A172 (cell line): ENCODE results near the gene EPM2AIP1. TPM values are rescaled to one million over a fixed set of nuclear protein-coding genes. Genes with fewer than 3 reads are reported as not detected.
"Not testable (repeated sequence)": the region's sequence is repeated elsewhere in the genome, so short reads cannot be mapped to it uniquely, and the experiment has no call there.

Experiments
- DNase-seq: peaks from one replicate; pipeline ENCODE4 v3.0.0-alpha.2; 2015; ENCODE audit warnings: low spot score
- total RNA-seq: library from RNA; depleted of rRNA; stranded (reverse); fragments of >200 nt; shearing (Covaris generic); gene quantifications from 2 replicates; pipeline ENCODE4 v1.2.3, GENCODE V29; 2014; rRNA removed

Gene EPM2AIP1
- total RNA-seq = 15.1 and 24.2 TPM in 2 replicates

GRCh38 chr3:36992806-36993325 lies at the start of gene EPM2AIP1:
Gene EPM2AIP1 (minus strand): TSS chr3:36993131. CDS start chr3:36993077, 54 bp downstream.
- no peak for DNase-seq

DNA sequence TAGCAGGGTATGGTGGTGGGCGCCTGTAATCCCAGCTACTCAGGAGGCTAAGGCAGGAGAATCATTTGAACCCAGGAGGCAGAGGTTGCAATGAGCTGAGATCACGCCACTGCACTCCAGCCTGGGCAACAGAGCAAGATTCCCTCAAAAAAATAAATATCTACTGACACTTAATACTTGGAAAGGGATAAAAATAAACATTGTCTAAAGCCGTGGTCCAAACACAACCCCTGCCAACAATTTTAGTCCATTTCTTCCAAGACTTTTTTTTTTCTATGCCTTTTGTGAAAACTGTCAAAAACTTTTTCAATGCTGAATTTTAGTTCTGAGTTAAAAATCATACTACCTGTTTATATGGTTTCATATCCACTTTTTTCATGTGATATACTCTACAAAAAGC lies 49.8 kb upstream of the EPM2AIP1 start:
- not testable (repeated sequence) for DNase-seq

DNA sequence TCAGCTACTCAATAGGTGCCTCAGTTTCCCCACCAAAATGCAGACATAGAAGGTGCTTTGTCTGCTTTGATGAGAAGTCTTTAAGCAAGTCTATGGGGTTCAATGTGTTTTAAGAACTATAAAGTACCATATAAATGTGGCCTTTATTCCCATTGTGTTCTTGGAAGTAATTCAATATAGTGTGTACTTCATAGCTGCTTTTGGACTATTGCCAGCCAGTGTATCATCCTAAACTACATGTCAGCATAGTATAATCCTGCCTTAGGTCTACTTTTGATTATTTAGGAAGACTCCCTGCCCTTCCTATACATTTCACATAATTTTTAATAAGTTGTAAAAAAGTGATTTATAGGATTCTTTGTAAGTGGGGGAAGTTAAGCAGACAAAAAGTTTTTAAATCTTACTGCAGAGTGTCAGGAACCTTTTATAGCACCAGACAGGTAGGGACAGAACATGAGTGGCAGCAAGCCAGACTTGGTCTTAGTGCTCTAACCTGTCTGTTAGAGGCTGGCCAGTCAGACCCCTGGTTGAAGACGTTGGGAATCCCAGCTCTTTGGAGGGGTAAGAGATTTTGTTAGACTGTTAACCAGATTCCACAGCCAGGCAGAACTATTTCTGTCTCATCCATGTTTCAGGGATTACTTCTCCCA lies 48.7 kb upstream of the EPM2AIP1 start:
- DNase-seq = no peak

GRCh38 chr3:37040231-37040630 lies 47.3 kb upstream of the EPM2AIP1 start:
- DNase-seq = no peak

- DNase-seq = no peak
Observed at GRCh38 chr3:37039161-37039846, 46.4 kb upstream of the EPM2AIP1 start.

- no peak for DNase-seq
Observed at GRCh38 chr3:37037352-37037751, 44.4 kb upstream of the EPM2AIP1 start.

- DNase-seq = no peak
Observed at GRCh38 chr3:37032961-37033360, 40.0 kb upstream of the EPM2AIP1 start.

DNA sequence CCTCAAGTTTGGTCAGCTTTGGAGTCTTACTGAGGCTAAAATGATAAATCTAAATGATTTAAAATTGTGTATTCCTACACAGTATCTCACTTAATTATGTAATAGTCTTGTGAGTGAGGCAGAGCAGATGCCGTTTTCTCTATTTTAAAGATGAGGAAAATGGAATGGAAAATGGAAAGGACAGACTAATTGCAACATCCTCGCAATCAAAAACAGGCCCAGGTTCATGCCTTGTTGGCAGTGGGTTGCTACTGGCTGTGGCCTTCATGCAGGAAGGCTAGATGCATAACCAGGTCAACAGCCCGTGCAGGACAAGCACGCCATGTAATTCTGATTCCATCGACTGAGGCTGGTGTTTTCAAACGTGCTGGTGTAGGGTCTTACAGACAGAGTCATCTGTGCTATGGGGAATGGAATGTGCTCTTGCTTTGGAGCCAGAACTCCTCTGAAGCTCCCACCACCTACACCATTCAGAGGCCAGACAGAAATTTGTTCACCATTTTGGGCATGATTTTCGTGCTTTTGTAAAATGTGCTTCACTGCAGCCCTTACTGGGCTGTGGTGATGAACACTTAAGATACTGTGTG lies 38.3 kb upstream of the EPM2AIP1 start:
- no peak for DNase-seq

GRCh38 chr3:37030588-37030987 lies 37.7 kb upstream of the EPM2AIP1 start:
- no peak for DNase-seq

DNA sequence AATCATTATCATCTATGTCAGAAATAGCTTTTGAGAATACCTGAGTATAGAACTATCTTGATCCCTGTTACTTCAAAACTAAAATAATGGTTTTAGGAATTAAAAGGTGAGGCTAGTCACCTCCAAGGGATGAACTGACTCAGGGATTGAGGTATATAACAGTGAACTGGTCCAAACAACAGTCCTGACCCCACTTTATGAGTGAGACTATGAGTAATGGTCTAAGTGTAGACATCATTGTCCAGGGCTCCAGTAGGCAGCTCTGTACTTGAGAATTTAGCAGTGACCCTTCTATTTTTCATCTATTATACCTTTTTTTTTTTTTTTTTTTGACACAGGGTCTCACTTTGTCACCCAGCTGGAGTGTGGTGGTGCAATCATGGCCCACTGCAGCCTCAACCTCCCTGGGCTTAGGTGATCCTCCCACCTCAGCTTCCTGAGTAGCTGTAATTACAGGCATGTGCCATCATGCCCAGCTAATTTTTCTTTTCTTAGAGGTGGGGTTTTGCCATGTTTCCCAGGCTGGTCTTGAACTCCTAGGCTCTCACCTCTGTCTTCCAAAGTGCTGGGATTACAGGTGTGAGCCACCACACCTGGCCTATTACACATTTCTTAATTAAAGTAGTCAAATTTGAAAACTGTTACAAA lies 36.7 kb upstream of the EPM2AIP1 start:
- no peak for DNase-seq

DNA sequence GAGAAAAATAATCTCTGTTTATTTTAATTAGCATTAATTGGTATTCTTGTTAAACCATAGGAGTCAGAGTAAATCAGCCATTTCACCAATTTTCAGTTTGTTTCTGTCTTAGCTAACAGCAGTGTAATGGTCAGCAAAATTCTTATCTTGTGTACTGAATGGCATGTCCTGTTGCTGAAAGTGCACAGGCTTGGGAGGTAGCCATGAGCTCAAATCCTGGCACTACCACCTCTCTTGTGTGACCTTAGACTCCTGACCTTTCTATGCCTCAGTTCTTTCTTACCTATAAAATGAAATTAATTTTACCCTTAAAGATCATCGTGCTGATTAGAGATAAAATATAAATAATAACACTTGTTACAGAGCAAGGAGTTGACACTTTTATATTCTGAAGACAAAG lies 36.2 kb upstream of the EPM2AIP1 start:
- DNase-seq = no peak

- DNase-seq = no peak
Observed at GRCh38 chr3:37028329-37028728, 35.4 kb upstream of the EPM2AIP1 start.

- DNase-seq = no peak
Observed at GRCh38 chr3:37026851-37027250, 33.9 kb upstream of the EPM2AIP1 start.

DNA sequence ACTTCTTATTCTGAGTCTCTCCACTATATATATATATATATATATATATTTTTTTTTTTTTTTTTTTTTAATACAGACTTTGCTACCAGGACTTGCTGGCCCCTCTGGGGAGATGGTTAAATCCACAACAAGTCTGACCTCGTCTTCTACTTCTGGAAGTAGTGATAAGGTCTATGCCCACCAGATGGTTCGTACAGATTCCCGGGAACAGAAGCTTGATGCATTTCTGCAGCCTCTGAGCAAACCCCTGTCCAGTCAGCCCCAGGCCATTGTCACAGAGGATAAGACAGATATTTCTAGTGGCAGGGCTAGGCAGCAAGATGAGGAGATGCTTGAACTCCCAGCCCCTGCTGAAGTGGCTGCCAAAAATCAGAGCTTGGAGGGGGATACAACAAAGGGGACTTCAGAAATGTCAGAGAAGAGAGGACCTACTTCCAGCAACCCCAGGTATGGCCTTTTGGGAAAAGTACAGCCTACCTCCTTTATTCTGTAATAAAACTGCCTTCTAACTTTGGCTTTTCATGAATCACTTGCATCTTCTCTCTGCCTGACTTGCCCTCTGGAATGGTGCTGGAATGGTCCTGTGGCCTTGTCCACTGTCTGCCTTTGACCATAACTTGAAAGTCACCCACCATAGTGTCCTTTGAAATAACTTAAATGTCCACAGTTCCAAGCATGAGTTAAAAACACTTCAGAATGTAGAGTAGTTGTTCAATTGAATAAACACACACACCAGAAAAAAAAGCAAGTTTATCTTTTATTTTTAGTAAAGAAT lies 32.8 kb upstream of the EPM2AIP1 start:
- DNase-seq = no peak

- DNase-seq = no peak
Observed at GRCh38 chr3:37024820-37025405, 32.0 kb upstream of the EPM2AIP1 start.

DNA sequence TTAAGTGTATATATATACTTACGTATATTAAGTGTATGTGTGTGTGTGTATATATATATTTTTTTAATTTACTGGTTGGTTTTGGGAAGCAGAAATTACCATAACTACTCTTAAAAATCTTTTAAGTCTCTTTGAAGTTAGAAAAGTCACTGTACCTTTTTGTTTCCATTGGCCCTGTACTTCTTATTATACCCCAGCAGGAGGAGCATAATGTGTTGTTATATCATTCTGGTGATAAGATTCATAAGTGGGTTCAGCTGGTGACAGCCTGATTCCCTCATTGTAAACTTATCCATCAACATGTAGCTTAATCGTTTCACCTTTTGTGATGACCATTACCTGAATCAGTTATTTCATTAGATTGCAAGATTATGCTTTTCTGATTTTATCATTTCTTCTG lies 31.2 kb upstream of the EPM2AIP1 start:
- no peak for DNase-seq

GRCh38 chr3:37017683-37018082 lies 24.8 kb upstream of the EPM2AIP1 start:
- DNase-seq = no peak

DNA sequence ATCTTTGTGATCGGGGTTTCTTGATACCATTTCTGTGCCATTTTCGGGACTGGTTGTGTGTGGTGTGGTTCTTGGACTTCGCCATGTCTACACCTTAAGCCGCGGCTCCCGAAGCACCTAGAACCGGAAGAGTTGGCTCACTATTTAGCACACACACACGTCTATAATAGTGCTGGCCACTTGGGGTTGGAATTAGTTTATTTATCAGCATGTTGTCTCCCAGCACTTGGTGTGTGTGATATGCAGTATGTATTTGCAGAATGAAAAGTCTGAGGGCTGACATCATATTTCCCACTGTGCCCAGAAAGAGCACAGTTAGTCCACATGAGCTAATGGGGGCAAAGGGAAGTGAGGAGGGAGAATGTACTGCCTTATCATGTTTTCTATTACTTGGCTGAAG lies 24.0 kb upstream of the EPM2AIP1 start:
- DNase-seq = no peak

DNA sequence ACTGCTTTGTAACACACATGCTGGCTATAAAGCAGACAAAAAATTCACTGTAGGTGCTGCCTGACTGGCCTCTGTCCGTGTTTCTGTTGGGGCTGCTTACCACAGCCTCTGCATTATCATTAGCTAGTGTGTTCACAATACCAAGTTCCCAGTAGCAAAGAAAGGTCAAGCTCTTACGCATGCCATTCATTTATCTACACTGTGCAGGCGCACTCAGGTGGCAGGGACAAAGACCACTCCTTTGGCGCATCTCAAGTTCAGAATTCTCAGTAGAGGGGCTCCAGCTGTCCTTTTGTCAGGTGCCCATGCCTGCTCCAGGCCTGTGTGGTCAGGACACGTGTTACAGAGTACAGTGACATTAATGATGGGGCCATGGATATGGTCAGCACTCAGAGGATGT lies 22.7 kb upstream of the EPM2AIP1 start:
- no peak for DNase-seq

DNA sequence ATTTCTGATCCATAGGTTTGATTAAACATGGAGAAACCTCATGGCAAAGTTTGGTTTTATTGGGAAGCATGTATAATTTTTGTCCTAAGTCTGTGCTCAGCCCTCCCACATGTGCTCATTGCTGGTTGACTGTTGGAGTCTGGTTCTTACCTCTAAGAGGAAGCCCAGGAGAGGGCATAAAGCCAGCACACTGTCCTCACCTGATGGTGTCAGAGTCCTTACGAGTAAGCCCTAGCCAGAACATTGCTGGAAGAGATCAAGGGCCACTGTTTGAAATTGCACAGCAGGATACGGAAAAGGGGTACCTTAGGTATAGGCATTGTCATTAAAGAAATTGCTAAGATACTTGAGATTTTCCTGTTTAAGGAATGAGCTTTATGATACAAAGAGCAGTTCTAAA lies 21.7 kb upstream of the EPM2AIP1 start:
- no peak for DNase-seq
